Pancreas (tissue), 10 donors: ENCODE results near the gene TK1. TPM values are rescaled to one million over a fixed set of nuclear protein-coding genes. Genes with fewer than 3 reads are reported as not detected.

Experiments
- ATAC-seq, 4 donors: fragments of 200-7000 bp; cut with Tn5 transposase; one replicate each; pipeline versions ENCODE4 v1.8.0 to v1.9.1; 2020; ENCODE audit warnings: mild to moderate bottlenecking in 4 of 4, moderate library complexity in 4 of 4
- DNase-seq, 6 donors: peaks; one replicate each; pipeline ENCODE4 v3.0.0-alpha.2; 2020
- FAIRE-seq: peaks from 2 replicates; lab custom pipeline; 2012; peaks lifted over from hg19 to GRCh38; lab: Jason Lieb, UNC
- H3K27ac ChIP-seq, 4 donors: fragments of 200-600 bp; sonication (generic); 1 replicate in 3 of 4; 2 replicates in 1 of 4; pipeline versions ENCODE4 v1.5.0 to v1.8.0; 2020
- H3K27me3 ChIP-seq, 4 donors: fragments of 200-600 bp; one replicate each; pipeline ENCODE4 v1.8.0; 2021
- H3K36me3 ChIP-seq, 3 donors: fragments of 200-600 bp; sonication (generic) in 1 of 3; one replicate each; pipeline versions ENCODE4 v1.5.0 to v1.8.0; 2020 to 2021
- H3K4me1 ChIP-seq, 3 donors: fragments of 200-600 bp; one replicate each; pipeline ENCODE4 v1.8.0; 2021
- H3K4me3 ChIP-seq, 4 donors: fragments of 200-600 bp; sonication (generic) in 2 of 4; one replicate each; pipeline versions ENCODE4 v1.5.0 to v1.8.0; 2020 to 2021
- H3K9me3 ChIP-seq, 4 donors: fragments of 200-600 bp; one replicate each; pipeline ENCODE4 v1.8.0; 2021
- CTCF ChIP-seq, 4 donors: fragments of 200-600 bp; sonication (generic) in 3 of 4; IDR thresholded peaks; one replicate each; pipeline versions ENCODE4 v1.5.0 to v1.8.0; 2021; ENCODE audit warnings: antibody characterized with exemption in 4 of 4
- WGBS, 2 donors: extraction: QIAGEN DNeasy Blood & Tissue Kit; methylation state at CpG; one replicate each; pipeline ENCODE4 v1.1.7; 2013; 5-methylcytosine and 5-hydroxymethylcytosine counted together
- intact Hi-C, 3 donors: fragments of 100-400 bp; cut with DNase I; formaldehyde crosslinking; loops; one replicate each; pipeline versions ENCODE4 v1.11.1 to v1.14.2; 2022
- polyA plus RNA-seq, 2 donors: library from polyadenylated mRNA; stranded (reverse); fragments of 200-250 nt; gene quantifications; one replicate each; pipeline ENCODE4 v1.2.3, GENCODE V29; 2013
- total RNA-seq, 6 donors: library from RNA; stranded (reverse); fragmentation: NEBNext Ultra II Directional in 4 of 6; extraction: Animal tissue kit (Norgen Biotek cat#: 25700) in 4 of 6; gene quantifications; one replicate each; pipeline versions ENCODE4 v1.2.1 to v1.2.4, GENCODE V29; 2021 to 2023
- donor health status: healthy with polysubstance abuse.
- donor health status: DM: no; HTN: no; CAD: no; lungs with moderate emphysema.
- donor health status: DM: no; HTN: no; CAD: no.
- donor health status: control.
- donor health status: control.
- donor health status: Bipolar disorder and iron deficiency.
- donor health status: DM: yes; HTN: yes; CAD: no.
- donor health status: DM: no; HTN: no; CAD: no.
- donor health status: DM: no; HTN: no; CAD: no.
- donor health status: DM: yes; HTN: yes; CAD: no.

TK1 gene
- total and polyA plus RNA-seq, 8 donors, result 1.2 to 4.2 (median 2.6) TPM

DNA sequence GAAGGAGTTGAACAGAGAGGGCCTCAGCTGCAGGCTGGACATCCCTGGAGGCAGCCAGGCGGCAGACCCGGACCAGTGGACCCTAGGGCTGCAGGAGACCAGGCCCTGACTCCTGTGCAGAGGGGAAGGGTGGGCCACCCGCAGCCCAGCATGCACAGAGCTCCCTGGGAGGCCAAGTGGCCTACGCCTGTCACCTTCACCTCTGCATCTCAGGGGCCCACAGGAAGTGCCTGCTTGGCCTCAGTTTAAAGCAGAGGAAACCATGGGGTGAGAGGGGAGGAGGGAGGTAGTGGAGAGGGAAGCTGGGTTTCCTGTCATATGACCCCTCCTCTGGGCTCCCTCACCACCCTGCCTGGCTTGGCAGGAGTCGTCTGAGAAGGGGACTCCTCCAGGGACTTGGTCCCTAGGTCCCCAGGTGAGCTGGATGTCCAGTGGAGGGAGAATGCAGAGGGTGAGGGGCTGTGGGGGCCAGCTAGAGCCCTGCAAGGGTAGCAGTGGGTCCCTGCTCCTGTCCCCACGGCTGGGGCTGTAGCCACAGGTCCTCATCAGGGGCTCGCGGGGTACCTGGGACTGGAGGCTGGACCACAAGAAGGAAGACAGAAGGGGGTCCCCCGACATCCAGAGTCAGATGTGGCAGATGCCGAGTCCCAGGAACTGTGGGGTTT is 56.3 kb downstream of the TK1 start, which contains the start of gene TMC8:
Gene TMC8 (plus strand): TSS at position 335 of the 665 bp plus-strand sequence. CDS start 818 bp downstream, outside the sequence.
- WGBS, 2 donors, result 80 to 84% methylated on average over 10 of the region's 10 CpGs
- TF ChIP-seq CTCF (IDR thresholded peaks at IDR 0.05), result no peak
- peak within 1 kb of the TSS in 1 of 4 donors; percentile 36 for H3K4me3 ChIP-seq
- H3K36me3 ChIP-seq, result no peaks in the 10 kb centered on the region
- ATAC-seq, result peak in 1 of 4 donors; percentile 3
- intact Hi-C loops, result no loop called here
- no peaks in the 10 kb centered on the region for H3K9me3 ChIP-seq
- no peaks in the 10 kb centered on the region for H3K27me3 ChIP-seq
- peak within 1 kb of the TSS in 2 of 4 donors; percentile 77 for H3K27ac ChIP-seq
- FAIRE-seq, result no peak
- DNase-seq, result peak in 2 of 6 donors; percentile 58 to 72
- H3K4me1 ChIP-seq, result peaks cover 0 to 8% (median 8%) of the 10 kb centered on the region in 3 donors

GRCh38 chr17:78130090-78130436 is 56.8 kb downstream of the TK1 start:
- ATAC-seq (no peak), DNase-seq (no peak), FAIRE-seq (no peak)
- Histone ChIP-seq H3K27ac (peak overlapping the region in 2 of 4 donors; percentile 77), H3K9me3 (no peaks in the 10 kb centered on the region), H3K27me3 (no peaks in the 10 kb centered on the region), H3K4me1 (peaks cover 0 to 8% (median 8%) of the 10 kb centered on the region in 3 donors), H3K4me3 (no peak overlapping the region), H3K36me3 (no peaks in the 10 kb centered on the region)
- intact Hi-C loops, result no loop called here
- WGBS, 2 donors, result 36 to 40% methylated on average over 5 of the region's 5 CpGs
- TF ChIP-seq CTCF (IDR thresholded peaks at IDR 0.05), result no peak

DNA sequence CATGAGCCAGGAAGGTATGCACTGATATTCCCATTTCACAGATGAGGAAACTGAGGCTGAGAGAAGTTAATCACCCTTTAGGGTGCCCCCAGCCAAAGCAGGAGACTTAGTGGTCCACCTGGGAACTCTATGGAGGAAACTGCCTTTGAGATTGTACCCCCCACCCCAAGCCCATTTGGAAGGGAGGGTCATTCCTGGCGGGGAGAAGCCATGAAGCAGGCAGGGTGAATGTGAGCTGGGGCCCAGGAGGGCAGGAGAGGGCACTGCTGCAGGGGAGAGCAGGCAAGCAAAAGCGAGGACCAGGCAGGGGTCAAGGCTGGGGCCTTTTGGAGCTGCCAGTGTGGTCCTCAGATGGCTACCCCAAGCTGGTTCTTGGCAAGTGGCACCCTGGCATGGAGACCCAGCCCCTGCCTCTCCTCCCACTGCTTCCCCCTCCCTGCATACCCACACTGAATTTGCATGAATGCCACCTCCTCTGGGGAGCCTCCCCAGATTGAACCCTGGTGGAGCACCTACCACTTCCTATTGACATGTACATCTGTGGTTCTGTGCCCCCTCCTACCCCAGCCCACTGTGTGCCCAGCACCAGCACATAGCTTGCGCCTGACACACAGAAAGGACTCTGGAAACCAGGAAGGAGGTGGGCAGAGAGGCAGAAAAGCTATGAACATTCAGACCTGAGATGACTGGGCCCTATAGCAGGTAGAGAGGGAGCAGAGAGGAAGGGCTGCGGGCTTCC is 57.3 kb downstream of the TK1 start:
- intact Hi-C loops, result no loop called here
- no peak for TF ChIP-seq CTCF (IDR thresholded peaks at IDR 0.05)
- FAIRE-seq (no peak), ATAC-seq (no peak), DNase-seq (peak in 2 of 6 donors; percentile 54 to 62)
- Histone ChIP-seq H3K4me1 (peaks cover 0 to 8% (median 8%) of the 10 kb centered on the region in 3 donors), H3K36me3 (no peaks in the 10 kb centered on the region), H3K27ac (peak overlapping the region in 2 of 4 donors; percentile 77), H3K4me3 (no peak overlapping the region), H3K27me3 (no peaks in the 10 kb centered on the region), H3K9me3 (no peaks in the 10 kb centered on the region)
- 62 to 66% methylated on average over 4 of the region's 4 CpGs for WGBS, 2 donors

DNA sequence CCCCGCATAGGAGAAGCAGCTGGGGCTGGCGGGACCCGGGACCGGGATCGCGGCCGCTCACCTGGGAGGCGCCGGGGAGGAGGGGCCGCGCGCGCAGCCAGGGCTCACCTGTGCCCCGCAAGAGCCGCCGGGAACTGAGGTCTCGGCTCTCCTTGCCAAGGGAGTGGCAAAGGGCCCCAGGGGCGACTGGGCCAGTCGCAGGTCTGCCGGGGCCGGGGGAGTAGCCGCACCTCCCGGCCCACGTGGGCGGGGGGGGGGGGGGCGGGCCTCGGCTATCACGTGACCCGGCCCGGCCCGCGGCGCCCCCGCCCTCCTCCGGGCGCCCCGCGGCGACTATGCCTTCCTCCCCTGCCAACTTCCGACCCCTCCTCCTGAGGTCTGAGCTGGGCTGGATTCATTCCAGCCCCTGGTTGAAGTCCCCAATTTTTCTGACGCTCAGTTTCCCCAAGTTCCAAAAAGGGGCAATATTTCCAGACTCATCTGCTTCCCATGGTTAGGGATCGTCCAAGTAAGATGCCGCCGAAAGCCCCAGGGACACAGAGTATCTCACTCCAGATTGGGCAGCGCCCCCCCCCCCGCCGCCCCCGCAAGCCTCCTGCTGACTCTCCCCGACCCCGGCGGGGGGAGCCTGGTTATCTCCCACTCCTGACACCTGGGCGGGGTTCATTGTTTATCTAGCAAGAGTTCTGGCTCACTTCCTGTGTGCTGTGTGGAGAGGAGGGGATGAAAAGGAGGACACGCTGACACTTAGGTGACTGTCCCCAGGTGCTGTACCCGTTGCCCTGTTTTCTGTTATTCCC is 58.1 kb downstream of the TK1 start, which contains the start of gene TMC6:
Gene TMC6 (minus strand): TSS at position 205 of the 800 bp plus-strand sequence. CDS start 1,923 bp downstream, outside the sequence.
- intact Hi-C loops, result no loop called here
- Histone ChIP-seq H3K4me1 (peaks cover 0 to 8% (median 8%) of the 10 kb centered on the region in 3 donors), H3K36me3 (peaks cover 0 to 7% (median 0%) of the 10 kb centered on the region in 3 donors), H3K27ac (peak within 1 kb of the TSS; percentile 46 to 77 (median 74)), H3K4me3 (peak within 1 kb of the TSS; percentile 22 to 81 (median 56)), H3K9me3 (no peaks in the 10 kb centered on the region), H3K27me3 (no peaks in the 10 kb centered on the region)
- WGBS, 2 donors, result 2 to 4% methylated on average over 21 to 47 of the region's 54 CpGs
- TF ChIP-seq CTCF (IDR thresholded peaks at IDR 0.05), result no peak
- ATAC-seq, result peak; percentile 69 to 79 (median 74)
- DNase-seq, result peak in 5 of 6 donors; percentile 68 to 84 (median 80)
- FAIRE-seq, result no peak
